PC-3 (cell line): ENCODE measurements around the gene OR8D1.

ENCODE experiments used
- EZH2 ChIP-seq: fragments of 300-600 bp; sonication (generic); IDR thresholded peaks from one replicate; pipeline ENCODE4 v1.6.1; 2017; ENCODE audit warnings: antibody characterized with exemption, mild to moderate bottlenecking, low read length; ENCODE audit not compliant: unreplicated experiment
- EZH2phosphoT487 ChIP-seq: fragments of 300-600 bp; sonication (generic); IDR thresholded peaks from 2 replicates; pipeline ENCODE4 v1.6.1; 2018; ENCODE audit warnings: mild to moderate bottlenecking, antibody characterized with exemption, low read length, borderline replicate concordance
- TF ChIP-seq, protein P1 (sequence below): fragments of 300-600 bp; sonication (generic); conservative IDR thresholded peaks from 2 replicates; pipeline ENCODE4 v1.5.1; 2017; ENCODE audit warnings: antibody characterized with exemption, low read depth, mild to moderate bottlenecking, low read length

DNA sequence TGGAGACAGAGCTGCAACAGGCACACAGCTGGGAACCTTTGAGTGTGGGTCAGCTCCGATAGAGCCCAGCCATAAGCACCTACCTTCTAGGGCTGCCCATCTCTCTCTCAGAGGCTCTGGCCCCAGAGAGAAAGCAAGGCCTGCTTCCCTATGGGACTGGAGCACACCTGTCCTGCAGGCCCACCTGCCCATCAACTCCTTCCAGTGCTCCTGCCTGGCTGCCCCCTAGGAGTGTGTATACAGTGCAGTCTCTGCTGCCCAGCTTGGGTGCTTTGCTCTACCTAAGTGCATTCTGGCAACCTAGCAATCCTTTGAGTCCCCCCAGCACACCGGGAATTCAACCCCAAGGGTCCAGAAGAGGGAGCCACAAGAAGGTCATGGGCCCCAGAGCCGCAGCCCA, 36.5 kb downstream of the OR8D1 start:
- TF ChIP-seq, protein P1, sequence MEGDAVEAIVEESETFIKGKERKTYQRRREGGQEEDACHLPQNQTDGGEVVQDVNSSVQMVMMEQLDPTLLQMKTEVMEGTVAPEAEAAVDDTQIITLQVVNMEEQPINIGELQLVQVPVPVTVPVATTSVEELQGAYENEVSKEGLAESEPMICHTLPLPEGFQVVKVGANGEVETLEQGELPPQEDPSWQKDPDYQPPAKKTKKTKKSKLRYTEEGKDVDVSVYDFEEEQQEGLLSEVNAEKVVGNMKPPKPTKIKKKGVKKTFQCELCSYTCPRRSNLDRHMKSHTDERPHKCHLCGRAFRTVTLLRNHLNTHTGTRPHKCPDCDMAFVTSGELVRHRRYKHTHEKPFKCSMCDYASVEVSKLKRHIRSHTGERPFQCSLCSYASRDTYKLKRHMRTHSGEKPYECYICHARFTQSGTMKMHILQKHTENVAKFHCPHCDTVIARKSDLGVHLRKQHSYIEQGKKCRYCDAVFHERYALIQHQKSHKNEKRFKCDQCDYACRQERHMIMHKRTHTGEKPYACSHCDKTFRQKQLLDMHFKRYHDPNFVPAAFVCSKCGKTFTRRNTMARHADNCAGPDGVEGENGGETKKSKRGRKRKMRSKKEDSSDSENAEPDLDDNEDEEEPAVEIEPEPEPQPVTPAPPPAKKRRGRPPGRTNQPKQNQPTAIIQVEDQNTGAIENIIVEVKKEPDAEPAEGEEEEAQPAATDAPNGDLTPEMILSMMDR = no peak
- no peak for TF ChIP-seq EZH2
- no peak for TF ChIP-seq EZH2phosphoT487
